Smooth muscle cell of the brain vasculature (primary cell): ENCODE data around the gene NELFE.

Source experiments
- DNase-seq: peaks from one replicate; pipeline ENCODE4 v3.0.0-alpha.2; 2012; ENCODE audit warnings: low read depth, low spot score

The NELFE gene

GRCh38 chr6:31972709-31973350 is 14.1 kb upstream of the NELFE start:
- DNase-seq = no peak

- DNase-seq = peak; percentile 97
Measured at GRCh38 chr6:31971993-31972708, 13.4 kb upstream of the NELFE start, which contains the start of gene DXO. TSS of gene DXO (minus strand) at chr6:31972138. CDS start at chr6:31971675, 463 bp downstream.

GRCh38 chr6:31971279-31971992 is 12.7 kb upstream of the NELFE start:
- DNase-seq = no peak

- DNase-seq = no peak
Measured at GRCh38 chr6:31970604-31971271, 12.0 kb upstream of the NELFE start.

GRCh38 chr6:31969712-31970603 is 11.2 kb upstream of the NELFE start:
- no peak for DNase-seq

- no peak for DNase-seq
Measured at GRCh38 chr6:31968791-31969711, 10.3 kb upstream of the NELFE start.

GRCh38 chr6:31968326-31968725 is 9.6 kb upstream of the NELFE start:
- no peak for DNase-seq

- DNase-seq = no peak
Measured at GRCh38 chr6:31967926-31968320, 9.2 kb upstream of the NELFE start.

GRCh38 chr6:31966997-31967925 is 8.5 kb upstream of the NELFE start:
- DNase-seq = no peak

- DNase-seq = no peak
Measured at GRCh38 chr6:31966506-31966905, 7.7 kb upstream of the NELFE start.

GRCh38 chr6:31965700-31966099 is 6.9 kb upstream of the NELFE start:
- DNase-seq = no peak

GRCh38 chr6:31963921-31964320 is 5.2 kb upstream of the NELFE start:
- DNase-seq = no peak

GRCh38 chr6:31961616-31962015 is 2.8 kb upstream of the NELFE start:
- no peak for DNase-seq

GRCh38 chr6:31958412-31958740 is 395 bp downstream of the NELFE start:
- no peak for DNase-seq

GRCh38 chr6:31956796-31957195 is 2.0 kb downstream of the NELFE start:
- DNase-seq = no peak

- DNase-seq = no peak
Measured at GRCh38 chr6:31954511-31954910, 4.3 kb downstream of the NELFE start.

- DNase-seq = no peak
Measured at GRCh38 chr6:31952890-31953289, 5.9 kb downstream of the NELFE start.

GRCh38 chr6:31952140-31952805 is 6.5 kb downstream of the NELFE start:
- DNase-seq = no peak
